CD14-positive monocyte (primary cell): ENCODE results near the gene XRCC4. TPM values are rescaled to one million over a fixed set of nuclear protein-coding genes. Genes with fewer than 3 reads are reported as not detected.

Experiments
- DNase-seq, 3 donors: peaks; one replicate each; pipeline ENCODE4 v3.0.0-alpha.2; 2011 to 2022
- H2AFZ ChIP-seq: 2 replicates; pipeline ENCODE4 v1.6.0; 2012; ENCODE audit warnings: mild to moderate bottlenecking, low read depth, low read length, inconsistent platforms; ENCODE audit not compliant: insufficient read depth, poor library complexity, severe bottlenecking
- H3K27ac ChIP-seq, 2 donors: 1 replicate in 1 of 2; 2 replicates in 1 of 2; pipeline ENCODE4 v1.5.1; 2012 to 2013; ENCODE audit warnings: low read length in 2 of 2, control low read depth in 1 of 2, inconsistent platforms in 1 of 2, low read depth in 1 of 2, mild to moderate bottlenecking in 1 of 2
- H3K27me3 ChIP-seq, 2 donors: one replicate each; pipeline versions ENCODE4 v1.6.0 to v1.6.1; 2011 to 2013; ENCODE audit warnings: low read length in 2 of 2; ENCODE audit not compliant: control insufficient read depth in 2 of 2, insufficient read depth in 2 of 2
- H3K36me3 ChIP-seq, 2 donors: replicated peaks in 1 of 2; 1 replicate in 1 of 2; 2 replicates in 1 of 2; pipeline versions ENCODE4 v1.5.1 to v1.6.1; 2012 to 2013; ENCODE audit warnings: low read length in 2 of 2, control low read depth in 1 of 2, inconsistent platforms in 1 of 2, mild to moderate bottlenecking in 1 of 2; ENCODE audit not compliant: insufficient read depth in 2 of 2, control insufficient read depth in 1 of 2
- H3K4me1 ChIP-seq, 2 donors: 1 replicate in 1 of 2; 2 replicates in 1 of 2; pipeline versions ENCODE4 v1.5.1 to v1.6.1; 2012 to 2013; ENCODE audit warnings: low read length in 2 of 2, control low read depth in 1 of 2, inconsistent platforms in 1 of 2, mild to moderate bottlenecking in 1 of 2, moderate library complexity in 1 of 2; ENCODE audit not compliant: insufficient read depth in 2 of 2, control insufficient read depth in 1 of 2
- H3K4me2 ChIP-seq: replicated peaks from 2 replicates; pipeline ENCODE3; 2012; ENCODE audit warnings: low read length, moderate library complexity, mild to moderate bottlenecking; ENCODE audit not compliant: poor library complexity, severe bottlenecking; ENCODE audit errors: extremely low read depth
- H3K4me3 ChIP-seq, 3 experiments: fragments of 200-600 bp in 1 of 3; sonication (generic) in 1 of 3; replicated peaks in 1 of 3; 1 replicate in 2 of 3; 2 replicates in 1 of 3; pipeline ENCODE4 v1.5.1; 2011 to 2013; ENCODE audit warnings: low read length in 3 of 3, mild to moderate bottlenecking in 3 of 3, control low read depth in 2 of 3, low read depth in 2 of 3, inconsistent platforms in 1 of 3, moderate library complexity in 1 of 3
- H3K79me2 ChIP-seq: 2 replicates; pipeline ENCODE4 v1.6.0; 2012; ENCODE audit warnings: mild to moderate bottlenecking, control low read depth, inconsistent platforms, low read length, moderate library complexity; ENCODE audit not compliant: insufficient read depth
- H3K9ac ChIP-seq: 2 replicates; pipeline ENCODE4 v1.6.0; 2017; ENCODE audit warnings: low read length, mild to moderate bottlenecking; ENCODE audit not compliant: insufficient read depth, poor library complexity, severe bottlenecking
- H3K9me3 ChIP-seq, 2 donors: replicated peaks in 1 of 2; 1 replicate in 1 of 2; 2 replicates in 1 of 2; pipeline versions ENCODE4 v1.5.1 to v1.6.1; 2012 to 2013; ENCODE audit warnings: low read length in 2 of 2, control low read depth in 1 of 2; ENCODE audit not compliant: control insufficient read depth in 1 of 2, insufficient read depth in 1 of 2
- H4K20me1 ChIP-seq: 2 replicates; pipeline ENCODE4 v1.6.0; 2012; ENCODE audit warnings: mild to moderate bottlenecking, low read length, control low read depth, moderate library complexity; ENCODE audit not compliant: insufficient read depth
- H3K27ac Mint-ChIP-seq, 7 donors: one replicate each; pipeline ENCODE4 v1.8.0; 2020; ENCODE audit warnings: mild to moderate bottlenecking in 7 of 7, mixed read lengths in 7 of 7, moderate library complexity in 6 of 7, inconsistent platforms in 2 of 7
- H3K27me3 Mint-ChIP-seq, 3 donors: one replicate each; pipeline ENCODE4 v1.8.0; 2021 to 2022; ENCODE audit warnings: low read depth in 3 of 3, mild to moderate bottlenecking in 3 of 3, mixed read lengths in 3 of 3, moderate library complexity in 3 of 3, inconsistent platforms in 1 of 3
- H3K36me3 Mint-ChIP-seq, 2 donors: one replicate each; pipeline ENCODE4 v1.8.0; 2020; ENCODE audit warnings: mixed read lengths in 2 of 2, inconsistent platforms in 1 of 2, mild to moderate bottlenecking in 1 of 2
- H3K4me1 Mint-ChIP-seq: one replicate; pipeline ENCODE4 v1.8.0; 2020; ENCODE audit warnings: mild to moderate bottlenecking, mixed read lengths
- H3K4me3 Mint-ChIP-seq, 2 donors: one replicate each; pipeline ENCODE4 v1.8.0; 2020; ENCODE audit warnings: mild to moderate bottlenecking in 2 of 2, mixed read lengths in 2 of 2, moderate library complexity in 1 of 2
- H3K9me3 Mint-ChIP-seq, 7 donors: one replicate each; pipeline ENCODE4 v1.8.0; 2020 to 2022; ENCODE audit warnings: mixed read lengths in 7 of 7, mild to moderate bottlenecking in 6 of 7, moderate library complexity in 6 of 7, inconsistent platforms in 2 of 7
- WGBS: methylation state at CpG from one replicate; pipeline ENCODE4 v1.1.5; 2013; ENCODE audit warnings: missing lambda C conversion rate; ENCODE audit not compliant: insufficient coverage; 5-methylcytosine and 5-hydroxymethylcytosine counted together
- intact Hi-C, 2 donors: fragments of 100-400 bp; cut with micrococcal nuclease; formaldehyde crosslinking; loops; one replicate each; pipeline versions ENCODE4 v1.15.0 to v1.15.1; 2023
- polyA plus RNA-seq, 3 donors: library from polyadenylated mRNA; depleted of rRNA in 1 of 3; unstranded in 2 of 3; stranded (reverse) in 1 of 3; fragments of 300-500 nt in 2 of 3; fragments of >200 nt in 1 of 3; fragmentation: Illumina TruSeq in 2 of 3; gene quantifications; 1 replicate in 2 of 3; 2 replicates in 1 of 3; pipeline ENCODE4 v1.2.3, GENCODE V29; 2012 to 2021
- TF ChIP-seq, protein P1 (sequence below): fragments of 200-600 bp; IDR thresholded peaks from one replicate; pipeline ENCODE4 v1.8.0; 2022; ENCODE audit warnings: antibody characterized with exemption, mild to moderate bottlenecking

The XRCC4 gene
- polyA plus RNA-seq, 3 donors, result 4.0 to 21.8 (median 16.3) TPM

DNA sequence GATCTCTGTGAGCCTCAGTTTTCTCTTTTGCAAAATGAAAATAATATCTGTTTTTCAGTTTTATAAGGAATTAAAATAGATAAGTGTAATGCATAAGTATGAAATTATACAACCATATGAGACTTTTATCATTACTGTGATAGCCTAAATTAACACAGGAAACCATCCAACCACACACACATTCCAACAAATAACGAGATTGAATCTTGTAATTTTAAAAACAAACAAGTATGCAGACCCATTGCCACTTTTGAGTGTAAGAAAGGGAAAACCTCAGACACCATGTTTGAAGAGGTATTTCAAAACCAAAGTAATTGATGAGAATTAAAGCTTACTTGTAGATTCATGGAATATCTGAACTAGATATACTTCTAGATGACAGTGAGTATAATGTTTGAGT, 32.0 kb downstream of the XRCC4 start:
- no CpG with 5 or more reads among the region's 1 CpG for WGBS
- Histone ChIP-seq H3K4me3 (no peak overlapping the region), H3K27me3 (no peaks in the 10 kb centered on the region), H2AFZ (no peak overlapping the region), H3K36me3 (peaks cover 16 to 44% of the 10 kb centered on the region in 2 donors), H3K4me2 (no peak overlapping the region), H3K79me2 (no peaks in the 10 kb centered on the region), H4K20me1 (no peaks in the 10 kb centered on the region), H3K9me3 (peaks cover 18 to 24% of the 10 kb centered on the region in 2 donors), H3K4me1 (no peaks in the 10 kb centered on the region), H3K9ac (no peak overlapping the region), H3K27ac (no peak overlapping the region)
- intact Hi-C loops, result no loop called here
- TF ChIP-seq, protein P1, sequence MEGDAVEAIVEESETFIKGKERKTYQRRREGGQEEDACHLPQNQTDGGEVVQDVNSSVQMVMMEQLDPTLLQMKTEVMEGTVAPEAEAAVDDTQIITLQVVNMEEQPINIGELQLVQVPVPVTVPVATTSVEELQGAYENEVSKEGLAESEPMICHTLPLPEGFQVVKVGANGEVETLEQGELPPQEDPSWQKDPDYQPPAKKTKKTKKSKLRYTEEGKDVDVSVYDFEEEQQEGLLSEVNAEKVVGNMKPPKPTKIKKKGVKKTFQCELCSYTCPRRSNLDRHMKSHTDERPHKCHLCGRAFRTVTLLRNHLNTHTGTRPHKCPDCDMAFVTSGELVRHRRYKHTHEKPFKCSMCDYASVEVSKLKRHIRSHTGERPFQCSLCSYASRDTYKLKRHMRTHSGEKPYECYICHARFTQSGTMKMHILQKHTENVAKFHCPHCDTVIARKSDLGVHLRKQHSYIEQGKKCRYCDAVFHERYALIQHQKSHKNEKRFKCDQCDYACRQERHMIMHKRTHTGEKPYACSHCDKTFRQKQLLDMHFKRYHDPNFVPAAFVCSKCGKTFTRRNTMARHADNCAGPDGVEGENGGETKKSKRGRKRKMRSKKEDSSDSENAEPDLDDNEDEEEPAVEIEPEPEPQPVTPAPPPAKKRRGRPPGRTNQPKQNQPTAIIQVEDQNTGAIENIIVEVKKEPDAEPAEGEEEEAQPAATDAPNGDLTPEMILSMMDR, result no peak
- DNase-seq, result no peak
- Mint-ChIP-seq H3K9me3 (peaks cover 16 to 23% (median 22%) of the 10 kb centered on the region in 7 donors), H3K27me3 (no peaks in the 10 kb centered on the region), H3K36me3 (peaks cover 44 to 60% of the 10 kb centered on the region in 2 donors), H3K27ac (no peak overlapping the region), H3K4me3 (no peak overlapping the region), H3K4me1 (no peaks in the 10 kb centered on the region)

DNA sequence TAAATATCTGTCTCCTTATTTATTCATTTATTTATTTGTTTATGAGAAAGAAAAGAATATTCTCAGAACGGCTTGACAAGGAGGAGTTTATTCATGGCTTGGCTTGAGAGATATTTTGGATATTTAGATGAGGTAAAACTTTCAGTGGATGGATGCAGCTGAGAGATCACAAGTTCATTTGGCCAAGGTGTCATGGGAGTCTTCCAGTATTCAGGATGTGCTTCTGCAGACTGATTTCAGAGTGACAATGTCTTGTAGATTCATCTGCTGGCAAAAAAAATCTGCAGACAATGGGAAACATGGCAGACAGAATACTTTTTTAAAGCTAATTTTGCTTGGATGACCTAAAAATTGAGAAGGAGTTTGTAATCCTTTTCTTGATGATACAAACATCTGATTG, 38.5 kb downstream of the XRCC4 start:
- TF ChIP-seq, protein P1, result no peak
- Mint-ChIP-seq H3K27ac (no peak overlapping the region), H3K4me3 (no peak overlapping the region), H3K36me3 (peaks cover 54 to 78% of the 10 kb centered on the region in 2 donors), H3K27me3 (no peaks in the 10 kb centered on the region), H3K9me3 (peaks cover 31 to 52% (median 38%) of the 10 kb centered on the region in 7 donors), H3K4me1 (no peaks in the 10 kb centered on the region)
- Histone ChIP-seq H3K36me3 (peaks cover 16 to 63% of the 10 kb centered on the region in 2 donors), H3K4me1 (no peaks in the 10 kb centered on the region), H3K79me2 (no peaks in the 10 kb centered on the region), H3K4me3 (no peak overlapping the region), H2AFZ (no peak overlapping the region), H4K20me1 (no peaks in the 10 kb centered on the region), H3K9ac (no peak overlapping the region), H3K27ac (no peak overlapping the region), H3K9me3 (peaks cover 28 to 42% of the 10 kb centered on the region in 2 donors), H3K27me3 (no peaks in the 10 kb centered on the region), H3K4me2 (no peak overlapping the region)
- intact Hi-C loops, result no loop called here
- WGBS, result 100% methylated on average over 1 of the region's 1 CpG
- DNase-seq, result no peak
